SH-SY5Y (cell line): ENCODE measurements around the gene CUBN.

Experiments
- GATA2 ChIP-seq: IDR thresholded peaks from 2 replicates; pipeline ENCODE4 v1.6.1; 2011; ENCODE audit warnings: mild to moderate bottlenecking, low read depth, low read length
- GATA3 ChIP-seq: IDR thresholded peaks from 2 replicates; pipeline ENCODE4 v1.6.1; 2011; ENCODE audit warnings: low read depth, mild to moderate bottlenecking, low read length, moderate library complexity

GRCh38 chr10:16828701-16829175 lies 300.9 kb downstream of the CUBN start:
- no peak for TF ChIP-seq GATA3
- TF ChIP-seq GATA2 = no peak
